Measurements from ENCODE around the gene CORO6.

DNA sequence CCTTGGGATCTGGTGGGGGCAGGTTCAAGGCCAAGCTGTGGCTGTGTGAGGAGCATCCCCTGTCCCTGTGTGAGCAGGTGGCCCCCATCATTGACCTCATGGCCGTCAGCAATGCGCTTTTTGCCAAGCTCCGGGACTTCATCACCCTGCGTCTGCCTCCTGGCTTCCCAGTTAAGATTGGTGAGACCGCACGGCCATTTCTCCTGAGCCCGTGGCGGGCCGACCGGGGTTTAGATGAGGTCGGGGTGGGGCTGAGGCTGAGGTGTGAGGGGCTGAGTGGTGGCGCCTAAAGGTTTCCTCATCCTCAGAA is 10.7 kb downstream of the CORO6 start:
- TF ChIP-seq, protein P1, sequence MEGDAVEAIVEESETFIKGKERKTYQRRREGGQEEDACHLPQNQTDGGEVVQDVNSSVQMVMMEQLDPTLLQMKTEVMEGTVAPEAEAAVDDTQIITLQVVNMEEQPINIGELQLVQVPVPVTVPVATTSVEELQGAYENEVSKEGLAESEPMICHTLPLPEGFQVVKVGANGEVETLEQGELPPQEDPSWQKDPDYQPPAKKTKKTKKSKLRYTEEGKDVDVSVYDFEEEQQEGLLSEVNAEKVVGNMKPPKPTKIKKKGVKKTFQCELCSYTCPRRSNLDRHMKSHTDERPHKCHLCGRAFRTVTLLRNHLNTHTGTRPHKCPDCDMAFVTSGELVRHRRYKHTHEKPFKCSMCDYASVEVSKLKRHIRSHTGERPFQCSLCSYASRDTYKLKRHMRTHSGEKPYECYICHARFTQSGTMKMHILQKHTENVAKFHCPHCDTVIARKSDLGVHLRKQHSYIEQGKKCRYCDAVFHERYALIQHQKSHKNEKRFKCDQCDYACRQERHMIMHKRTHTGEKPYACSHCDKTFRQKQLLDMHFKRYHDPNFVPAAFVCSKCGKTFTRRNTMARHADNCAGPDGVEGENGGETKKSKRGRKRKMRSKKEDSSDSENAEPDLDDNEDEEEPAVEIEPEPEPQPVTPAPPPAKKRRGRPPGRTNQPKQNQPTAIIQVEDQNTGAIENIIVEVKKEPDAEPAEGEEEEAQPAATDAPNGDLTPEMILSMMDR (IDR thresholded peaks at IDR 0.05; ENCODE audit: poor library complexity, severe bottlenecking), result no peak
- TF ChIP-seq POLR2AphosphoS5 (IDR thresholded peaks at IDR 0.05), result no peak

Measured in neural cell (in vitro differentiated cells).